ENCODE results near the gene MAPK14. TPM values are rescaled to one million over a fixed set of nuclear protein-coding genes. Genes with fewer than 3 reads are reported as not detected.
A peak's percentile ranks its signal among the peaks of the same experiment; 100 is the strongest.

The MAPK14 gene
- total and polyA plus RNA-seq, 8 donors: 52.9 to 84.1 (median 68.3) TPM

- intact Hi-C loops (cut with DNase I): no loop called here
- H3K27me3 ChIP-seq: no peaks in the 10 kb centered on the region
- peaks cover 0 to 8% of the 10 kb centered on the region in 2 donors for H3K4me1 ChIP-seq
- DNase-seq (no peak), ATAC-seq (no peak)
- peaks cover 0 to 66% of the 10 kb centered on the region in 2 donors for H3K36me3 ChIP-seq
- H3K4me3 ChIP-seq: no peak overlapping the region
- no peak for TF ChIP-seq CTCF (IDR thresholded peaks at IDR 0.05)
- no peak overlapping the region for H3K27ac ChIP-seq
- no peaks in the 10 kb centered on the region for H3K9me3 ChIP-seq
Observed at GRCh38 chr6:36101691-36102090, 74.1 kb downstream of the MAPK14 start.

- Histone ChIP-seq H3K9me3 (no peaks in the 10 kb centered on the region), H3K4me1 (peaks cover 0 to 8% of the 10 kb centered on the region in 2 donors), H3K27ac (no peak overlapping the region), H3K27me3 (no peaks in the 10 kb centered on the region), H3K36me3 (peaks cover 0 to 66% of the 10 kb centered on the region in 2 donors), H3K4me3 (no peak overlapping the region)
- ATAC-seq: no peak
- TF ChIP-seq CTCF (IDR thresholded peaks at IDR 0.05): no peak
- intact Hi-C loops (cut with DNase I): no loop called here
- no peak for DNase-seq
Observed at GRCh38 chr6:36102853-36103252, 75.2 kb downstream of the MAPK14 start.

- peak in 1 of 4 donors; percentile 51 for DNase-seq
Observed at GRCh38 chr6:36104836-36105235, 77.2 kb downstream of the MAPK14 start.

GRCh38 chr6:36109092-36109491 is 81.5 kb downstream of the MAPK14 start:
- peaks cover 0 to 86% of the 10 kb centered on the region in 2 donors for H3K36me3 ChIP-seq

More at GRCh38 chr6:36104836-36105235, 77.2 kb downstream of the MAPK14 start:
- Histone ChIP-seq H3K27ac (no peak overlapping the region), H3K4me3 (no peak overlapping the region), H3K4me1 (peaks cover 0 to 3% of the 10 kb centered on the region in 2 donors), H3K9me3 (no peaks in the 10 kb centered on the region), H3K36me3 (peaks cover 0 to 80% of the 10 kb centered on the region in 2 donors), H3K27me3 (no peaks in the 10 kb centered on the region)
- TF ChIP-seq CTCF (IDR thresholded peaks at IDR 0.05): no peak
- intact Hi-C loops (cut with DNase I): no loop called here
- ATAC-seq: no peak

GRCh38 chr6:36110050-36110449 is 82.4 kb downstream of the MAPK14 start:
- ATAC-seq (no peak), DNase-seq (no peak)
- TF ChIP-seq CTCF (IDR thresholded peaks at IDR 0.05): no peak
- H3K4me1 ChIP-seq: peaks cover 0 to 18% of the 10 kb centered on the region in 2 donors
- no peak overlapping the region for H3K4me3 ChIP-seq
- no peaks in the 10 kb centered on the region for H3K27me3 ChIP-seq
- peaks cover 0 to 77% of the 10 kb centered on the region in 2 donors for H3K36me3 ChIP-seq
- intact Hi-C loops (cut with DNase I): no loop called here
- H3K27ac ChIP-seq: no peak overlapping the region
- no peaks in the 10 kb centered on the region for H3K9me3 ChIP-seq

More at GRCh38 chr6:36109092-36109491, 81.5 kb downstream of the MAPK14 start:
- H3K4me3 ChIP-seq: no peak overlapping the region
- intact Hi-C loops (cut with DNase I): no loop called here
- no peak overlapping the region for H3K27ac ChIP-seq
- ATAC-seq (no peak), DNase-seq (no peak)
- no peaks in the 10 kb centered on the region for H3K9me3 ChIP-seq
- H3K4me1 ChIP-seq: peaks cover 0 to 8% of the 10 kb centered on the region in 2 donors
- no peaks in the 10 kb centered on the region for H3K27me3 ChIP-seq
- TF ChIP-seq CTCF (IDR thresholded peaks at IDR 0.05): no peak
